ENCODE results near the gene CEP72.

GRCh38 chr5:606061-606460, 6.1 kb upstream of the CEP72 start:
- TF ChIP-seq EZH2 (IDR thresholded peaks at IDR 0.05; ENCODE audit: insufficient read depth, poor library complexity, severe bottlenecking), result no peak
- TF ChIP-seq EZH2phosphoT487 (IDR thresholded peaks at IDR 0.05; ENCODE audit: insufficient read depth, low read depth), result no peak

Data from GM23248 (cell line).